ENCODE measurements around the gene SELENOK.

GRCh38 chr3:53837331-53837730 lies 54.3 kb downstream of the SELENOK start:
- TF ChIP-seq CTCF (IDR thresholded peaks at IDR 0.05) (no peak), POLR2A (IDR thresholded peaks at IDR 0.05) (no peak)

Data from body of pancreas (tissue), 4 donors.